HG03139 (cell line): ENCODE measurements around the gene NOS3.
A peak's percentile ranks its signal among the peaks of the same experiment; 100 is the strongest.
"Not testable (repeated sequence)": the region's sequence is repeated elsewhere in the genome, so short reads cannot be mapped to it uniquely, and the experiment has no call there.

Source experiments
- ATAC-seq: cut with Tn5 transposase; IDR thresholded peaks from one replicate; pipeline ENCODE4 v1.9.1; 2021; ENCODE audit not compliant: unreplicated experiment

The NOS3 gene

DNA sequence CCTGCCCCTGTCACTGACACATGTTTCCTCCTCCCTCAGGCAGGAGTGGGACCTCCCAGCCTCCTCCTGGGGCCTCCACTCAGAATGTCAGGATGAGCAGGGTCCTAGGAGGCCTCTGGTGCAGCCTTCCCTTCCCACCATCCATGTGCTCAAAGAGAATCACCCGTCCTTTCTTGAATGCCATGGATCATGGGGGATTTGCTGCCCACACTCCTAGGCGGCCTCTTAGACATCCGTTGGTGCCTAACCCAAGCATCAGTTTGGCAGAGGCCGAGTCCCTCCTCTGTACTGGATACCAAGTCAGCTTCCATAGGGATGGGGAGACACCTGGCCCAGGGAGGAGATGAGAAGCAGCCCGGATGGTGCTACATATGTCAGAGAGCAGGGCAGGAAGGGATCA, 7.0 kb downstream of the NOS3 start:
- no peak for ATAC-seq

DNA sequence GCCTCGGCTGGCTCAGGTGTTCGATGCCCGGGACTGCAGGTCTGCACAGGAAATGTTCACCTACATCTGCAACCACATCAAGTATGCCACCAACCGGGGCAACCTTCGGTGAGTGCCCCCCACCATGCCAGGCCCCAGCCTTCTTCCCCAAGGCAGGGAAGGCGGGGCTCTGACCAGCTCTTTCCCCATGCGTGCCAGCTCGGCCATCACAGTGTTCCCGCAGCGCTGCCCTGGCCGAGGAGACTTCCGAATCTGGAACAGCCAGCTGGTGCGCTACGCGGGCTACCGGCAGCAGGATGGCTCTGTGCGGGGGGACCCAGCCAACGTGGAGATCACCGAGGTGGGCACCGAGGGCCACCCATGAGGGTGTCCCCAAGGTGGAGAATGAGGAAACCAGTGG, 7.5 kb downstream of the NOS3 start:
- ATAC-seq: no peak

DNA sequence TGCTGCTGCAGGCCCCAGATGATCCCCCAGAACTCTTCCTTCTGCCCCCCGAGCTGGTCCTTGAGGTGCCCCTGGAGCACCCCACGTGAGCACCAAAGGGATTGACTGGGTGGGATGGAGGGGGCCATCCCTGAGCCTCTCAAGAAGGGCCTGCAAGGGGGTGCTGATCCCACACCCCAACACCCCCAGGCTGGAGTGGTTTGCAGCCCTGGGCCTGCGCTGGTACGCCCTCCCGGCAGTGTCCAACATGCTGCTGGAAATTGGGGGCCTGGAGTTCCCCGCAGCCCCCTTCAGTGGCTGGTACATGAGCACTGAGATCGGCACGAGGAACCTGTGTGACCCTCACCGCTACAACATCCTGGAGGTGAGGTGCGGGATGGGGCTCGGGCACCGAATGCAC, 8.2 kb downstream of the NOS3 start:
- ATAC-seq: no peak

- ATAC-seq: no peak
Observed at GRCh38 chr7:150999497-151000230, 8.8 kb downstream of the NOS3 start.

DNA sequence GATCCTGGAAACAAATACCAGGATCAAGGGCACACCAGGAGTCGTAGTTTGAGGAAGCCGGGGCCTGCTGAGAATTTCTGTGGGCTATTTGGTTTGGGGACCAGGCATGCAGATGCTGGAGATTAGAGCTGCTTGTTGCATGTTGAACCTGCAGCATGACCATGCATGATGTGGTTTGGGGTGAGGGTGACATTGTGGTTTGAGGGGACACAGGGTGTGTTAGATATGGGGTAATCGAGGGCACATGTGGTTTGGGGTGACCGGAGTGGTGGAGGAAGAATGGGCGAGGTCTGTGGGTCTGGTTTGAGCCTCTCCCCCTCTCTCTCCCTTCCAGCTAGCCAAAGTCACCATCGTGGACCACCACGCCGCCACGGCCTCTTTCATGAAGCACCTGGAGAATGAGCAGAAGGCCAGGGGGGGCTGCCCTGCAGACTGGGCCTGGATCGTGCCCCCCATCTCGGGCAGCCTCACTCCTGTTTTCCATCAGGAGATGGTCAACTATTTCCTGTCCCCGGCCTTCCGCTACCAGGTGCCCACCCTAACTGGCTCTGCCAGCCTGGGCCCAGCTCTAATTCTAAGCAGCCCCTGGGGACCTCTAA, 10.2 kb downstream of the NOS3 start:
- no peak for ATAC-seq

- no peak for ATAC-seq
Observed at GRCh38 chr7:151001546-151001945, 10.7 kb downstream of the NOS3 start.

DNA sequence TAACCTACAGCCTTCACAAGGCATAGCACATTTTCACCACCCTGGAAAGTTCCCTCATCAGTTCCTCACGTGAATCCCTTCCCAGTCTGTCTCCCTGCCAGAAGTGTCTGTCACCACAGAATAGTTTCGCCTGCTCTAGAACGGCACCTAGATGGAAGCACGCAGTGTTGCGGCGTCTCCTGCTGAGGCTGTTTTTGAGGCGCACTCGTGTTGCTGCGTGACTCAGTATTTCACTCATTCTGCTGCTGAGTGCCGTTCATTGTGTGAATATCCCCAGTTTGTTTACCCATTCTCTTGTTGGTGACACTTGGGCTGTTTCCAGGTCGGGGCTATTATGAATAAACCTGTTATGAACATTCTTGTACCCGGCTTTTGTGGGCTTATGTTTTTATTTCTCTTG, 12.8 kb downstream of the NOS3 start:
- no peak for ATAC-seq

- no peak for ATAC-seq
Observed at GRCh38 chr7:151005566-151005965, 14.7 kb downstream of the NOS3 start.

- no peak for ATAC-seq
Observed at GRCh38 chr7:151006590-151007300, 15.9 kb downstream of the NOS3 start.

- no peak for ATAC-seq
Observed at GRCh38 chr7:151007469-151007898, 16.7 kb downstream of the NOS3 start.

DNA sequence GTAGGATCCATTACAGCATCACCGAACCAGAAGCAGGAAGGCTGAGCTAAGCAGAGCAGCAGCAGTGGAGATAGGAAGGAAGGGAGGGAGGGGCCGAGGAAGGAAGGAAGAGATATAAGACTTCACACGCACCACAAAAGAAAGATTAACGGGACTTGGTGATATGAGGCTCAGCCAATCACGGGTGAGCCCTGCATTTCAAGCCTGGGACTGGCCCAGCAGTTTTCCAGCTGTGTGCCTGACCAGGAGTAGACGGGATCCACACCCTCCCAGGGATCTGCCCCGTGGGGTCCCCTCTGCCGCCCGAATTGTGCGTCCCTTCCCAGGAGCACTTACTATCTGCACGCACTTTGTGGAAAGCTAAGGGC, 17.3 kb downstream of the NOS3 start:
- ATAC-seq: no peak

- ATAC-seq: peak; percentile 79
Observed at GRCh38 chr7:151008511-151009323, 17.9 kb downstream of the NOS3 start.

GRCh38 chr7:151009327-151010036, 18.7 kb downstream of the NOS3 start:
- ATAC-seq: no peak

GRCh38 chr7:151010037-151010306, 19.2 kb downstream of the NOS3 start:
- no peak for ATAC-seq

GRCh38 chr7:151010307-151011096, 19.7 kb downstream of the NOS3 start:
- ATAC-seq: no peak

DNA sequence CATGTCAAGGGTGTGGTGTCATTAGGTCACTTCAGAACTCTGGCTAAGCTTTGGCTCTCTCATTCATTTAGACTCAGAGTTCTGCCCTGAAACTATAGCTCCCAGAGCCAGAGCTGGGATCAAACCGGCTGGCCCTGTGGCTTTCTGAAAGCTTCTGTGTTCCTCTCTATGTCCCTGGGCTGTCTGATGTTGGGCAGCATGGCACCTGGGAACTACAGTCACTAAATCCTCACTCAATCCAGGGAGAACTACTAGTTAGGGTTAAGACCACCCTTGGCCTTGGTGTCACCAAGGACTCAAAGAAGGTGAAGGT, 20.2 kb downstream of the NOS3 start:
- no peak for ATAC-seq

- not testable (repeated sequence) for ATAC-seq
Observed at GRCh38 chr7:151011616-151012015, 20.8 kb downstream of the NOS3 start.

DNA sequence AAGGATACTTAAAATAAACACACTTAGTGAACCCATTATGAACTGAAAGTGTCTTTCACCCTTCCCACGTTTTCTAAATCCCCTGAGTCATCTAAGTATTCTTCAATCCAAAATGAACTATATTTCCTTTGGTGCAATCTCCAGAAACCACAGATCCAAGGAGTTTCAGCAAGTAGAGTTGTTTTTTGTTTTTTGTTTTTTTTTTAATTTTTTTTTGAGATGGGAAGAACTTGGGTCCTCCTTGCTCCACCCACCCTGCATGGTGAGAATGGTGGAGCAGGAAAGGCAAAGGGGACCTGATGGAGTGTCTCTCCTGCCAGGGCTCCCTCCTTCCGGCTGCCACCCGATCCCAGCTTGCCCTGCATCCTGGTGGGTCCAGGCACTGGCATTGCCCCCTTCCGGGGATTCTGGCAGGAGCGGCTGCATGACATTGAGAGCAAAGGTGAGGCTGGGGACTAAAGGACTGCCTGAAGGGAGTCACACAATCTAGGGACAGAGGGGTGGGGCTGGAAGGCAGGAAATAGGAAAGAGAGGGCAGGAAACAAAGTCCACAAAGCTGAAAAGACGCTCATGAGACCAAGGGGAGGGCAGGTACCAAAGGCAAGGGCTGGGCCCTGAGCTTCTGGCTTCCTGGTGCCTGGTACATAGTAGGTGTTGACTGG, 21.3 kb downstream of the NOS3 start:
- no peak for ATAC-seq

DNA sequence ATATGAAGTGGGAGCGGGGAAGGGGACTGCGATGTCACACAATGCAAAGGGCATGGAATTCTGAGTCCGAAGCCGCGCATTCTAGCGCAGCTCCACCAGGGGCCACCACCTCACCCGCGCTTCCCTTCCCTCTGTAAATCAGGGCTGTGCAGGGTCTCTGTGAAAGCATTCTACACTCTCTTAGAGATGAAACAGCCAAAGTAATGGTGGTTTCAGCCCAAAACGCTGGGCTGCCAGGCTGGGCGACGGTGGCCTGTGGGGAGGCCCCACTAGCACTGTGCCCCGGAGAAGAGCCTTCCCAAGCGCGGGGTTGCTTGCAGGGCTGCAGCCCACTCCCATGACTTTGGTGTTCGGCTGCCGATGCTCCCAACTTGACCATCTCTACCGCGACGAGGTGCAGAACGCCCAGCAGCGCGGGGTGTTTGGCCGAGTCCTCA, 22.1 kb downstream of the NOS3 start:
- no peak for ATAC-seq

- no peak for ATAC-seq
Observed at GRCh38 chr7:151013356-151013732, 22.5 kb downstream of the NOS3 start.
